HCT116 (cell line): Measurements from ENCODE around the gene ZP3. TPM values are rescaled to one million over a fixed set of nuclear protein-coding genes. Genes with fewer than 3 reads are reported as not detected.
"Not testable (repeated sequence)": the region's sequence is repeated elsewhere in the genome, so short reads cannot be mapped to it uniquely, and the experiment has no call there.

Experiments used
- ATAC-seq: fragments of 200-7000 bp; cut with Tn5 transposase; 2 replicates; pipeline ENCODE4 v1.9.1; 2020; ENCODE audit warnings: mild to moderate bottlenecking, moderate library complexity
- BruUV-seq: library from RNA; stranded (reverse); fragments of 400-500 nt; replicated peaks from 2 replicates; lab custom pipeline; 2021; lab: Mats Ljungman, UMichigan
- CTCF ChIA-PET: fragments of 300-600 bp; sonication (Branson Sonifier 250); formaldehyde crosslinking; loops from one replicate; lab custom pipeline; 2021; ENCODE audit warnings: antibody characterized with exemption; lab: Charles Lee
- POLR2A ChIA-PET: fragments of 300-600, 350-600 bp; sonication (Branson Sonifier 250); formaldehyde crosslinking; loops from one replicate; lab custom pipeline; 2021; ENCODE audit warnings: antibody characterized with exemption; lab: Charles Lee
- RAD21 ChIA-PET, 2 experiments: fragments of 300-600 bp; sonication (Branson Sonifier 250); formaldehyde crosslinking; loops; one replicate each; lab custom pipeline; 2023; ENCODE audit warnings: low total read pairs in 2 of 2; ENCODE audit not compliant: uncharacterized antibody in 2 of 2, unreplicated experiment in 2 of 2, low non-redundant PET in 1 of 2; lab: Charles Lee
- DNase-seq: peaks from one replicate; pipeline ENCODE4 v3.0.0-alpha.2; 2010; ENCODE audit warnings: low read depth, low spot score
- H2AFZ ChIP-seq: fragments of 200-600 bp; shearing (Covaris generic), sonication (generic); 2 replicates; pipeline ENCODE4 v1.6.1; 2017; ENCODE audit warnings: low read depth, mixed run types, mixed read lengths, antibody characterized with exemption, low read length; ENCODE audit not compliant: poor library complexity, severe bottlenecking
- H3K27ac ChIP-seq: 2 replicates; pipeline ENCODE4 v1.5.1; 2012; ENCODE audit warnings: low read depth, low read length
- H3K27me3 ChIP-seq: fragments of 200-600 bp; sonication (generic); 2 replicates; pipeline ENCODE4 v1.6.1; 2016; ENCODE audit warnings: mixed run types, low read length, mixed read lengths; ENCODE audit not compliant: insufficient read depth
- H3K36me3 ChIP-seq, 2 experiments: fragments of 200-500 bp in 1 of 2; fragments of 200-600 bp in 1 of 2; sonication (Bioruptor generic) in 1 of 2; sonication (generic) in 1 of 2; 2 replicates each; pipeline versions ENCODE4 v1.5.1 to v1.6.1; 2014 to 2016; ENCODE audit warnings: low read length in 2 of 2, inconsistent platforms in 1 of 2, mixed read lengths in 1 of 2, mixed run types in 1 of 2; ENCODE audit not compliant: insufficient read depth in 2 of 2, control insufficient read depth in 1 of 2
- H3K4me1 ChIP-seq, 2 experiments: fragments of 200-600 bp in 1 of 2; sonication (generic) in 1 of 2; 2 replicates each; pipeline versions ENCODE4 v1.5.1 to v1.6.1; 2012 to 2017; ENCODE audit warnings: low read length in 2 of 2, inconsistent platforms in 1 of 2, mild to moderate bottlenecking in 1 of 2, mixed read lengths in 1 of 2, mixed run types in 1 of 2, moderate library complexity in 1 of 2; ENCODE audit not compliant: insufficient read depth in 2 of 2, control insufficient read depth in 1 of 2
- H3K4me2 ChIP-seq: fragments of 200-600 bp; sonication (generic); 2 replicates; pipeline ENCODE4 v1.6.1; 2017; ENCODE audit warnings: mixed run types, low read length, mixed read lengths
- H3K4me3 ChIP-seq, 2 experiments: fragments of 200-600 bp in 1 of 2; sonication (generic) in 1 of 2; replicated peaks in 1 of 2; 2 replicates each; pipeline ENCODE4 v1.5.1; 2011 to 2016; ENCODE audit warnings: low read length in 2 of 2, control low read depth in 1 of 2, low read depth in 1 of 2, mild to moderate bottlenecking in 1 of 2, mixed read lengths in 1 of 2, mixed run types in 1 of 2
- H3K79me2 ChIP-seq: fragments of 200-600 bp; sonication (generic); 2 replicates; pipeline ENCODE4 v1.6.1; 2017; ENCODE audit warnings: mild to moderate bottlenecking, mixed run types, low read length, moderate library complexity, mixed read lengths; ENCODE audit not compliant: insufficient read depth
- H3K9ac ChIP-seq: fragments of 200-600 bp; sonication (generic); 2 replicates; pipeline ENCODE4 v1.6.1; 2016; ENCODE audit warnings: low read length, mixed read lengths
- H3K9me2 ChIP-seq: fragments of 200-600 bp; sonication (generic), shearing (Covaris generic); 2 replicates; pipeline ENCODE4 v1.6.1; 2017; ENCODE audit warnings: mixed run types, mild to moderate bottlenecking, moderate library complexity; ENCODE audit not compliant: insufficient read depth
- H3K9me3 ChIP-seq, 2 experiments: fragments of 200-500 bp in 1 of 2; fragments of 200-600 bp in 1 of 2; sonication (Bioruptor generic) in 1 of 2; sonication (generic) in 1 of 2; 2 replicates each; pipeline ENCODE4 v1.6.1; 2014 to 2017; ENCODE audit warnings: low read length in 2 of 2, mixed read lengths in 2 of 2, inconsistent platforms in 1 of 2, low read depth in 1 of 2, mild to moderate bottlenecking in 1 of 2, mixed run types in 1 of 2, moderate library complexity in 1 of 2; ENCODE audit not compliant: control insufficient read depth in 1 of 2, insufficient read depth in 1 of 2
- H4K20me1 ChIP-seq: fragments of 200-600 bp; sonication (generic), shearing (Covaris generic); 2 replicates; pipeline ENCODE4 v1.6.1; 2017; ENCODE audit warnings: mixed run types, mild to moderate bottlenecking, moderate library complexity; ENCODE audit not compliant: insufficient read depth
- MAX ChIP-seq: IDR thresholded peaks from 2 replicates; pipeline ENCODE4 v1.6.1; 2012
- RAD21 ChIP-seq: IDR thresholded peaks from 2 replicates; pipeline ENCODE4 v1.6.1; 2012; ENCODE audit warnings: low read depth, mild to moderate bottlenecking
- YY1 ChIP-seq: IDR thresholded peaks from 2 replicates; pipeline ENCODE4 v1.6.1; 2011; ENCODE audit warnings: low read length, low read depth, moderate library complexity, mild to moderate bottlenecking; ENCODE audit not compliant: insufficient replicate concordance; ENCODE audit errors: extremely low read depth
- intact Hi-C: fragments of 100-400 bp; cut with micrococcal nuclease; formaldehyde crosslinking; loops from 2 replicates; pipeline ENCODE4 v1.10.0; 2022
- total RNA-seq: library from RNA; stranded (reverse); gene quantifications from one replicate; pipeline ENCODE4 v1.2.1, GENCODE V29; 2021; ENCODE audit not compliant: unreplicated experiment
- TF ChIP-seq, protein P1 (sequence below), 3 experiments: fragments of 200-600 bp in 1 of 3; sonication (generic) in 1 of 3; IDR thresholded peaks in 2 of 3; conservative IDR thresholded peaks in 1 of 3; 2 replicates each; pipeline ENCODE4 v1.5.1; 2012 to 2017; ENCODE audit warnings: low read depth in 2 of 3, low read length in 2 of 3, antibody characterized with exemption in 1 of 3, borderline replicate concordance in 1 of 3, control low read depth in 1 of 3, mild to moderate bottlenecking in 1 of 3, mixed read lengths in 1 of 3, mixed run types in 1 of 3, moderate library complexity in 1 of 3; ENCODE audit not compliant: insufficient read depth in 1 of 3

The ZP3 gene
- total RNA-seq, 1 experiment from 2014 or later: 23.4 TPM

- H2AFZ ChIP-seq, POLR2A ChIA-PET, H3K9me2 ChIP-seq, intact Hi-C loops, H4K20me1 ChIP-seq, BruUV-seq, H3K4me2 ChIP-seq, H3K36me3 ChIP-seq, H3K9me3 ChIP-seq, H3K4me3 ChIP-seq, H3K79me2 ChIP-seq, RAD21 ChIA-PET, H3K27me3 ChIP-seq, H3K9ac ChIP-seq, CTCF ChIA-PET: not testable (repeated sequence)
- peak overlapping the region; percentile 57; the same call in 1 of the 2 replicates for H3K27ac ChIP-seq
- DNase-seq (peak; percentile 86), ATAC-seq (peak; percentile 80)
- TF ChIP-seq MAX (peak; percentile 55; the same call in 1 of the 2 replicates), RAD21 (peak; percentile 78), YY1 (peak; percentile 16)
- TF ChIP-seq, protein P1, sequence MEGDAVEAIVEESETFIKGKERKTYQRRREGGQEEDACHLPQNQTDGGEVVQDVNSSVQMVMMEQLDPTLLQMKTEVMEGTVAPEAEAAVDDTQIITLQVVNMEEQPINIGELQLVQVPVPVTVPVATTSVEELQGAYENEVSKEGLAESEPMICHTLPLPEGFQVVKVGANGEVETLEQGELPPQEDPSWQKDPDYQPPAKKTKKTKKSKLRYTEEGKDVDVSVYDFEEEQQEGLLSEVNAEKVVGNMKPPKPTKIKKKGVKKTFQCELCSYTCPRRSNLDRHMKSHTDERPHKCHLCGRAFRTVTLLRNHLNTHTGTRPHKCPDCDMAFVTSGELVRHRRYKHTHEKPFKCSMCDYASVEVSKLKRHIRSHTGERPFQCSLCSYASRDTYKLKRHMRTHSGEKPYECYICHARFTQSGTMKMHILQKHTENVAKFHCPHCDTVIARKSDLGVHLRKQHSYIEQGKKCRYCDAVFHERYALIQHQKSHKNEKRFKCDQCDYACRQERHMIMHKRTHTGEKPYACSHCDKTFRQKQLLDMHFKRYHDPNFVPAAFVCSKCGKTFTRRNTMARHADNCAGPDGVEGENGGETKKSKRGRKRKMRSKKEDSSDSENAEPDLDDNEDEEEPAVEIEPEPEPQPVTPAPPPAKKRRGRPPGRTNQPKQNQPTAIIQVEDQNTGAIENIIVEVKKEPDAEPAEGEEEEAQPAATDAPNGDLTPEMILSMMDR (IDR thresholded peaks at IDR 0.05 in 2 of 3, conservative IDR thresholded peaks at IDR 0.05 in 1 of 3; ENCODE audit: borderline replicate concordance in 1 of 3, insufficient read depth in 1 of 3, low read depth in 2 of 3, low read length in 2 of 3): peak; percentile 52 to 72 (median 70); a peak in 5 of 6 replicates
- peaks cover 2 to 15% of the 10 kb centered on the region in 2 experiments; a peak in 3 of 4 replicates for H3K4me1 ChIP-seq
Measured at GRCh38 chr7:76437873-76438272, 13.1 kb downstream of the ZP3 start.

DNA sequence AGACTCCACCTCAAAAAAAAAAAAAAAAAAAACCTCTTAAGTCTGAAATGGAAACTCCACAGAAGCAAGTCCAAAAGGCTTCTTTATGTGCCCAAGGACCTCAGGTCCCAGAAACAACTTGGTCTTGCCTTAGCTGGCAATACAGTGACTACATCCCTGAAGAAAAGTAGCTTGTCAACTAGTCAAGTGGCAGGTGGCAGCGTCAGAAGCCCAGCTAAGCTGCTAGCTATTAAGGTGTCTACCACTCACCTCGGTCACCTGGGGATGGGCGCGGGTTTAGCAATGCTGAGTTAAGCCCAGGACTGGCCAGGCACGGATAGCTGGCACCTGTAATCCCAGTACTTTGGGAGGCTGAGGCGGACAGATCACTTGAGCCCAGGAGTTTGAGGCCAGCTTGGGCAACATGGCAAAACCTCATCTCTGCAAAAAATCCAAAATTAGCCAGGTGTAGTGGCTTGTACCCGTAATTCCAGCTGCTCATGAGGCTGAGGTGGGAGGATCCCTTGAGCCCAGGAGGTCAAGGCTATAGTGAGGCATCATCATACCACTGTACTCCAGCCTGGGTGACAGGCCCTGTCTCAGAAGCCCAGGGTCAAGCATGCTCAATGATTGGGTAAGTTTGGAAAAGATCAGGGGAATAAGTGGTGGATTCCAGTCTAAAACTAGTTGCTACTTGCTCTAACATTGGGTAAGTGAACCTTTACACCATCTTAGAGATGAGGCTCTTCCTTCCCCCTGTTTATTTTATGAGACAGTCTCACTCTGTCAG is 14.6 kb downstream of the ZP3 start:
- H3K79me2 ChIP-seq, H3K9me2 ChIP-seq, CTCF ChIA-PET, H2AFZ ChIP-seq, H4K20me1 ChIP-seq, H3K27ac ChIP-seq, intact Hi-C loops, H3K36me3 ChIP-seq, H3K27me3 ChIP-seq, H3K4me3 ChIP-seq, DNase-seq, RAD21 ChIA-PET, H3K9ac ChIP-seq, H3K9me3 ChIP-seq, POLR2A ChIA-PET: not testable (repeated sequence)
- peak; percentile 35 for ATAC-seq
- H3K4me1 ChIP-seq: peaks cover 2 to 17% of the 10 kb centered on the region in 2 experiments; a peak in 3 of 4 replicates
- H3K4me2 ChIP-seq: 0 out of 2 replicates have a peak overlapping the region, but pooled peaks have one; percentile 27
- BruUV-seq: TSS peak; percentile 77

- H3K4me1 ChIP-seq: peaks cover 2 to 27% of the 10 kb centered on the region in 2 experiments
- intact Hi-C loops, H3K9ac ChIP-seq, RAD21 ChIA-PET, H3K4me2 ChIP-seq, CTCF ChIA-PET, POLR2A ChIA-PET, H3K9me3 ChIP-seq, H4K20me1 ChIP-seq, H3K9me2 ChIP-seq, ATAC-seq, BruUV-seq, H3K27me3 ChIP-seq, DNase-seq, H3K27ac ChIP-seq, H3K36me3 ChIP-seq, H3K79me2 ChIP-seq, H3K4me3 ChIP-seq, H2AFZ ChIP-seq: not testable (repeated sequence)
Measured at GRCh38 chr7:76440404-76440803, 15.7 kb downstream of the ZP3 start.
